Activated CD4-positive, alpha-beta T cell treated with anti-CD3 and anti-CD28 coated beads for 36 hours (primary cell): ENCODE data around the gene MYOM3. TPM values are rescaled to one million over a fixed set of nuclear protein-coding genes. Genes with fewer than 3 reads are reported as not detected.
"Not testable (repeated sequence)": the region's sequence is repeated elsewhere in the genome, so short reads cannot be mapped to it uniquely, and the experiment has no call there.

ENCODE experiments used
- ATAC-seq: fragments of 200-7000 bp; cut with Tn5 transposase; one replicate; pipeline ENCODE4 v1.10.0; 2021; ENCODE audit warnings: mild to moderate bottlenecking, moderate library complexity
- CTCF ChIA-PET: fragments of 350-600 bp; sonication (Branson Sonifier 250); formaldehyde crosslinking; loops from one replicate; lab custom pipeline; 2021; ENCODE audit warnings: antibody characterized with exemption; lab: Charles Lee
- POLR2A ChIA-PET: fragments of 350-600 bp; sonication (Branson Sonifier 250); formaldehyde crosslinking; loops from one replicate; lab custom pipeline; 2021; ENCODE audit warnings: antibody characterized with exemption, inconsistent platforms; lab: Charles Lee
- DNase-seq: peaks from one replicate; pipeline ENCODE4 v3.0.0-alpha.2; 2020
- H3K27ac Mint-ChIP-seq: one replicate; pipeline ENCODE4 v1.8.0; 2021; ENCODE audit warnings: mixed read lengths
- H3K27me3 Mint-ChIP-seq: one replicate; pipeline ENCODE4 v1.8.0; 2021; ENCODE audit warnings: mixed read lengths
- H3K36me3 Mint-ChIP-seq: one replicate; pipeline ENCODE4 v1.8.0; 2021; ENCODE audit warnings: low read depth, mixed read lengths
- H3K4me1 Mint-ChIP-seq: one replicate; pipeline ENCODE4 v1.8.0; 2021; ENCODE audit warnings: mixed read lengths
- H3K4me3 Mint-ChIP-seq: one replicate; pipeline ENCODE4 v1.8.0; 2021; ENCODE audit warnings: mild to moderate bottlenecking, moderate library complexity, mixed read lengths
- H3K9me3 Mint-ChIP-seq: one replicate; pipeline ENCODE4 v1.8.0; 2021; ENCODE audit warnings: low read depth, mixed read lengths
- intact Hi-C, 2 experiments: fragments of 100-400 bp; cut with DNase I in 1 of 2; cut with micrococcal nuclease in 1 of 2; formaldehyde crosslinking; loops; one replicate each; pipeline versions ENCODE4 v1.14.2 to v1.15.1; 2022 to 2024; cut with DNase I, micrococcal nuclease
- total RNA-seq, 2 experiments: library from RNA; stranded (reverse); gene quantifications; one replicate each; pipeline ENCODE4 v1.2.3, GENCODE V29; 2021

The MYOM3 gene
- total RNA-seq, 2 experiments from 2014 or later: not detected

DNA sequence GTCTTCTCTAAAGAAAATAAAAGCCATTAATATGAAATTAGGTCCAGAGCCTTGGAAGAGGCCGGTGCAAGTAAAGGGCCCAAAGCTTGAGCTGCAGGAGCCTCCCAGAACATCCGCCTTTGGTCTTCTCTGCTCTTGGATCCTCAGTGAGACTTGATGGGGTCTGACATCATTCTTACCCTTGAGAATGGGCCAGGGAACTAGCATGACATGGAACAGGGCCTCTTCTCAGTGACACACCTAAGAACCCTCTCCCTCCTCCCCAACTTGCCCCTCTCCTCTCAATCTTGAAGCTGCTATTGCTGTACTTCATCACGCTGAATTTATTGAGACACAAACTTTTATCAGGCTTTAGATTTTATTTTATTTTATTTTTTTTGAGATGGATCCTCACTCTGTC is 91.5 kb downstream of the MYOM3 start:
- Mint-ChIP-seq H3K36me3 (no peaks in the 10 kb centered on the region), H3K9me3 (no peaks in the 10 kb centered on the region), H3K4me1 (no peaks in the 10 kb centered on the region), H3K27me3 (no peaks in the 10 kb centered on the region), H3K4me3 (no peak overlapping the region), H3K27ac (no peak overlapping the region)
- CTCF ChIA-PET: interaction anchor here (0.6 kb wide), 1 partner anchor 565 kb away, joined by 3 read pairs; no protein-coding TSS in a partner anchor
- DNase-seq (no peak), ATAC-seq (no peak)
- POLR2A ChIA-PET: no interaction called here
- intact Hi-C loops: no loop called here

DNA sequence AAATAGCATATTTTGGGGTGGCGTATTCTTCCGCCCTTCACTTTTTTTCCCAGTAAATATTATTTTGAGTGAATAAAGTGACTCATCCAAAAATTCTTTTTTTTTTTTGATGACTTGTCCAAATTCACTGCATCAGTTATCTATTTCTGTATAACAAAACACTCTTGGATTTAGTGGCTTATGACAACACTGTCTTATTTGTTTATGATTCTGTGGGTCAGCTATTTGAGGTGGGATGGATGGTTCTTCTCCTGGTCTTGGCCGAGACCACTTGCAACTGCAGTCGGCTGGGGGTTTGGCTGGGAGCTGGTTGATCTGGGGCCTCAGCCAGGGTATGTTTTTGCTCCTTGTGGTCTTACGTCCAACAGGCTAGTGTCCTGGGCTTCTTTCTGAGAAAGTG is 91.9 kb downstream of the MYOM3 start:
- ChIA-PET CTCF (interaction anchor here (1.2 kb wide), 1 partner anchor 52 kb away, joined by 3 read pairs; no protein-coding TSS in a partner anchor), POLR2A (no interaction called here)
- H3K27me3 Mint-ChIP-seq: no peaks in the 10 kb centered on the region
- H3K27ac Mint-ChIP-seq: no peak overlapping the region
- DNase-seq (no peak), ATAC-seq (no peak)
- no peak overlapping the region for H3K4me3 Mint-ChIP-seq
- intact Hi-C loops: no loop called here
- no peaks in the 10 kb centered on the region for H3K9me3 Mint-ChIP-seq
- no peaks in the 10 kb centered on the region for H3K36me3 Mint-ChIP-seq
- H3K4me1 Mint-ChIP-seq: no peaks in the 10 kb centered on the region

GRCh38 chr1:24018611-24019580 is 93.0 kb downstream of the MYOM3 start:
- ATAC-seq (no peak), DNase-seq (no peak)
- no peaks in the 10 kb centered on the region for H3K9me3 Mint-ChIP-seq
- H3K4me1 Mint-ChIP-seq: no peaks in the 10 kb centered on the region
- intact Hi-C loops: no loop called here
- H3K27ac Mint-ChIP-seq: no peak overlapping the region
- H3K36me3 Mint-ChIP-seq: no peaks in the 10 kb centered on the region
- H3K27me3 Mint-ChIP-seq: peaks cover 2% of the 10 kb centered on the region
- no peak overlapping the region for H3K4me3 Mint-ChIP-seq
- ChIA-PET CTCF (interaction anchor here (0.6 to 1.2 kb wide), 2 partner anchors 53 to 300 kb away, joined by 3 read pairs; no protein-coding TSS in a partner anchor), POLR2A (interaction anchor here (0.8 kb wide), 1 partner anchor 65 kb away, joined by 7 read pairs; no protein-coding TSS in a partner anchor)

DNA sequence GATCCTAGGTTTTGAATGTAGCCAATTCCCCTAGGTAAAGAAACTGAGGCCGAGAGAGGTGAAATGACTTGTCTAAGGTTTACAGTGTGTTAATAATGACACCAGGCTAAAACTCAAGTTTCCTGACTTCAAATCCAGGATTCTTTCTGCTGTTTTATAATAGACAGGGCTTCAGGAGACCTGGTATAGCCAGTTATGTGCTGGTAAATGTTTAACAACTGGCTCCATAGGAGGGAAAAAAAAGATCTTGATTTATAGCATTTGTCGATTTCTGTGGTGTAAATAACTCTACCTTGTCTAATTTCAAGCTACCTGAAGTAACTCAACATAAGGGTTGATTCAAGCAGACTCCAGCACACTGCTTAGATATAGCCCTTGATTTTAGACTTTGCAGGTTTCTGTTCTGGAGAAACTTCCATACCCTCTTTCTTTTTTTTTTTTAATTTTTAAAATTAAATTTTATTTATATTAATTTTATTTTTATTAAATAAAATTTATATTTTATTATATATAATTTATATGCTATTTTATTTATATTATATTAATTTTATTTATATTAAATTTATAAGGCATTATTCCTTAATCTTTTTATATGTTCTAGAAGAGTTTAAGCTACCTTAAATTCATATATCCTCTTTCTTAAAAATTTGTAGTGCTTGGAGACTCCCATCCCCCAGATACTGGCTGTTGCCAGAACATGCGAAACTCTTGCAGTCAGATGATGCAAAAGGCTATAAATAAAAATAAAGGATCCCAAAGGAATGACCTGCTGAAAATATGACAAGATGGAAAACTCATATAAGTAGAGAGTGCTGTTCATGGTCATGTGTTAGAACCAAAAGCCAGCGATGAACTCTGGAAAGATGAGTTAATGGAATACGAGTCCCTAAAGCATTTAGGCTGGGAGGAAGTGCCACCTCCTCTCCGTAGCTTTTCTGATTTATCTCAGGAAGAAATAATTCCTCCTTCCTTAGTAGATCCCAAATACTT is 96.4 kb downstream of the MYOM3 start:
- ChIA-PET POLR2A (no interaction called here), CTCF (no interaction called here)
- Mint-ChIP-seq H3K27me3 (peaks cover 2% of the 10 kb centered on the region), H3K4me3 (no peak overlapping the region), H3K4me1 (no peaks in the 10 kb centered on the region), H3K27ac (no peak overlapping the region), H3K36me3 (no peaks in the 10 kb centered on the region), H3K9me3 (no peaks in the 10 kb centered on the region)
- DNase-seq: no peak
- intact Hi-C loops: no loop called here
- no peak for ATAC-seq

- intact Hi-C loops, H3K4me1 Mint-ChIP-seq, H3K36me3 Mint-ChIP-seq, H3K27me3 Mint-ChIP-seq, CTCF ChIA-PET, DNase-seq, H3K9me3 Mint-ChIP-seq, H3K27ac Mint-ChIP-seq, ATAC-seq, POLR2A ChIA-PET, H3K4me3 Mint-ChIP-seq: not testable (repeated sequence)
Observed at GRCh38 chr1:24012878-24013277, 99.1 kb downstream of the MYOM3 start.

- DNase-seq (no peak), ATAC-seq (no peak)
- H3K4me1 Mint-ChIP-seq: no peaks in the 10 kb centered on the region
- POLR2A ChIA-PET: no interaction called here
- no peaks in the 10 kb centered on the region for H3K36me3 Mint-ChIP-seq
- no peaks in the 10 kb centered on the region for H3K9me3 Mint-ChIP-seq
- no peak overlapping the region for H3K27ac Mint-ChIP-seq
- H3K27me3 Mint-ChIP-seq: peaks cover 5% of the 10 kb centered on the region
- no peak overlapping the region for H3K4me3 Mint-ChIP-seq
- CTCF ChIA-PET: interaction anchor here (1.0 kb wide), 1 partner anchor 1885 kb away, joined by 3 read pairs; no protein-coding TSS in a partner anchor
- intact Hi-C loops: no loop called here
Observed at GRCh38 chr1:24010650-24011049, 101.3 kb downstream of the MYOM3 start.

DNA sequence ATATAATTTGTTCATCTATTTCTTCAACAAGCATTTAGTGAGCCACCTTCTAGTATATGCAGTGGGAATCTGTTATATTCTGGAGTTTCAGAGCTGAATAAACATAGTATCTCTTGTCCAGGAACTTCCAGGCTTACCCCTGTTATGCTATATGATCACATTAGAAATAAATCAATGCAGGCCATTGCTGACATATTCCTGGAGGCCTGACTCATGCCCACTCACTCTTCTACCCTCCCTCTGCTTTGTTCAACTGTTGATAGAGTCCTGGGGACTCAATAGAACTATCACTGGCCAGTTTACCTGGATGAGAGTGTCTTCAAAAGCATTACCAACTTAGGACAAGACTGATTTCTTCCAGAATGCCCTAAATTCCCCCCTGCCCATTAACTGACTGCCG is 102.5 kb downstream of the MYOM3 start:
- no peak overlapping the region for H3K27ac Mint-ChIP-seq
- no peak for ATAC-seq
- ChIA-PET POLR2A (no interaction called here), CTCF (no interaction called here)
- H3K4me3 Mint-ChIP-seq: no peak overlapping the region
- H3K9me3 Mint-ChIP-seq: no peaks in the 10 kb centered on the region
- no peaks in the 10 kb centered on the region for H3K4me1 Mint-ChIP-seq
- no peaks in the 10 kb centered on the region for H3K36me3 Mint-ChIP-seq
- intact Hi-C loops: no loop called here
- DNase-seq: no peak
- peaks cover 5% of the 10 kb centered on the region for H3K27me3 Mint-ChIP-seq

DNA sequence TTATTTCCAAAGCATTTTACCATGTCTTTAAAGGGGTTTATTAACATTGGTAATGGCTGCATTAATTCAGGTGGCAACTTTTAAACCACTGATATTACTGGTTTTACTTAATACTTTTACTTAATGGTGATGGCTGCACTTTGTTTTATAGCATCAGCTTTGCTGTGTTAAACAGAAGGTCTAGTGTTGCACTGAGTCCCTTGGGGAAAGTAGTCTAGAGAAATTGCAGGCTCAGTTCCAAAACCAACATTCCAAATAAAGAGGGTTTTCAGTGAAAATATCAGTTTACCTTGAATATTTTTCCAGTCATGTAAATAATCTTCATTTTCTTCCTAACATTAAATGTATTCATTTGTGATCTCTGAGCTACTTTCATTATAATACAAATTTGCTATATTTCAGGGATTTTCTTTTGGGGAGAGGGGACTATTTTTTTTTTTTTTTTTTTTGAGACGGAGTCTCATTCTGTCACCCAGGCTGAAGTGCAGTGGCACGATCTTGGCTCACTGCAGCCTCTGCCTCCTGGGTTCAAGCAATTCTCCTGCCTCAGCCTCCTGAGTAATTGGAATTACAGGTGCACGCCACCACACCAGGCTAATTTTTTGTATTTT is 103.3 kb downstream of the MYOM3 start:
- H3K27ac Mint-ChIP-seq, H3K4me1 Mint-ChIP-seq, H3K9me3 Mint-ChIP-seq, H3K4me3 Mint-ChIP-seq, ATAC-seq, H3K27me3 Mint-ChIP-seq, H3K36me3 Mint-ChIP-seq, intact Hi-C loops, DNase-seq: not testable (repeated sequence)
- CTCF ChIA-PET: interaction anchor here (0.7 kb wide), 1 partner anchor 1834 kb away, joined by 4 read pairs; no protein-coding TSS in a partner anchor
- POLR2A ChIA-PET: interaction anchor here (0.6 kb wide), 1 partner anchor 36 kb away, joined by 3 read pairs; no protein-coding TSS in a partner anchor

DNA sequence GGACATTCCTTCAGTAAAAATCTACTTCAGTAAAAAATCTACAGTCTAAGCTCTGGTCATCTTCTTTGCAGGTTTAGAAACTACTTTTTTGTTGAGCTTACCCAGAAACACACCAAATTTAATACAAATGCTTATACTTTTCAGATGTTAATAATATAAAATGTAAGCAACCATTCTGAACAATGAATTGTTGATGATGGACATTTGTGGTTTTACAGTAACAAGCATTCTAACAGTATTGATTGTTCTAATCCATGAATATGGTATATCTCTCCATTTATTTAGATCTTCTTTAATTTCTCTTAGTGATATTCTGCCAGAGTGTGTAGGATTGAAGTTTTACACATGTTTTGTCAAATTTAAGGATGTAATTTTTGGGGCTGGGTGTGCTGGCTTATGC is 104.9 kb downstream of the MYOM3 start:
- Mint-ChIP-seq H3K27ac (no peak overlapping the region), H3K36me3 (no peaks in the 10 kb centered on the region), H3K9me3 (no peaks in the 10 kb centered on the region), H3K27me3 (peaks cover 5% of the 10 kb centered on the region), H3K4me3 (no peak overlapping the region), H3K4me1 (no peaks in the 10 kb centered on the region)
- POLR2A ChIA-PET: no interaction called here
- CTCF ChIA-PET: no interaction called here
- ATAC-seq (no peak), DNase-seq (no peak)
- intact Hi-C loops: no loop called here
